ENCODE data around the gene UMAD1. TPM values are rescaled to one million over a fixed set of nuclear protein-coding genes. Genes with fewer than 3 reads are reported as not detected.

UMAD1 gene
- total and polyA plus RNA-seq, 4 donors = 7.7 to 19.2 (median 12.2) TPM

GRCh38 chr7:7848892-7849291 is 208.3 kb downstream of the UMAD1 start:
- WGBS, 2 donors = 66 to 94% methylated on average over 3 of the region's 3 CpGs
- Histone ChIP-seq H3K4me1 (ENCODE audit: control insufficient read depth in 5 of 5, insufficient read depth in 5 of 5, low read length in 5 of 5) (peaks cover 0 to 6% (median 0%) of the 10 kb centered on the region in 5 donors), H3K4me3 (no peak overlapping the region), H3K9ac (ENCODE audit: insufficient read depth in 1 of 2, low read length in 2 of 2) (no peak overlapping the region), H3K9me3 (ENCODE audit: control insufficient read depth in 4 of 4, insufficient read depth in 3 of 4, low read length in 3 of 4) (no peaks in the 10 kb centered on the region), H3K27me3 (ENCODE audit: control insufficient read depth in 3 of 3, insufficient read depth in 3 of 3, low read length in 2 of 3) (no peaks in the 10 kb centered on the region), H3K36me3 (ENCODE audit: control insufficient read depth in 4 of 4, insufficient read depth in 4 of 4, low read length in 4 of 4) (no peaks in the 10 kb centered on the region), H3K27ac (ENCODE audit: low read depth in 1 of 2, low read length in 1 of 2) (no peak overlapping the region)
- ATAC-seq (ENCODE audit: insufficient read depth, low FRiP score) (no peak), DNase-seq (no peak)
- TF ChIP-seq, protein P1, sequence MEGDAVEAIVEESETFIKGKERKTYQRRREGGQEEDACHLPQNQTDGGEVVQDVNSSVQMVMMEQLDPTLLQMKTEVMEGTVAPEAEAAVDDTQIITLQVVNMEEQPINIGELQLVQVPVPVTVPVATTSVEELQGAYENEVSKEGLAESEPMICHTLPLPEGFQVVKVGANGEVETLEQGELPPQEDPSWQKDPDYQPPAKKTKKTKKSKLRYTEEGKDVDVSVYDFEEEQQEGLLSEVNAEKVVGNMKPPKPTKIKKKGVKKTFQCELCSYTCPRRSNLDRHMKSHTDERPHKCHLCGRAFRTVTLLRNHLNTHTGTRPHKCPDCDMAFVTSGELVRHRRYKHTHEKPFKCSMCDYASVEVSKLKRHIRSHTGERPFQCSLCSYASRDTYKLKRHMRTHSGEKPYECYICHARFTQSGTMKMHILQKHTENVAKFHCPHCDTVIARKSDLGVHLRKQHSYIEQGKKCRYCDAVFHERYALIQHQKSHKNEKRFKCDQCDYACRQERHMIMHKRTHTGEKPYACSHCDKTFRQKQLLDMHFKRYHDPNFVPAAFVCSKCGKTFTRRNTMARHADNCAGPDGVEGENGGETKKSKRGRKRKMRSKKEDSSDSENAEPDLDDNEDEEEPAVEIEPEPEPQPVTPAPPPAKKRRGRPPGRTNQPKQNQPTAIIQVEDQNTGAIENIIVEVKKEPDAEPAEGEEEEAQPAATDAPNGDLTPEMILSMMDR (IDR thresholded peaks at IDR 0.05; ENCODE audit: control extremely low read depth, extremely low read depth) = no peak

GRCh38 chr7:7850150-7850549 is 209.6 kb downstream of the UMAD1 start:
- no peak for DNase-seq
- H3K27me3 ChIP-seq (ENCODE audit: control insufficient read depth in 3 of 3, insufficient read depth in 3 of 3, low read length in 2 of 3) = no peaks in the 10 kb centered on the region
- H3K4me1 ChIP-seq (ENCODE audit: control insufficient read depth in 5 of 5, insufficient read depth in 5 of 5, low read length in 5 of 5) = peaks cover 0 to 3% (median 0%) of the 10 kb centered on the region in 5 donors
- H3K36me3 ChIP-seq (ENCODE audit: control insufficient read depth in 4 of 4, insufficient read depth in 4 of 4, low read length in 4 of 4) = no peaks in the 10 kb centered on the region
- TF ChIP-seq, protein P1 (IDR thresholded peaks at IDR 0.05; ENCODE audit: control extremely low read depth, extremely low read depth) = no peak
- WGBS, 2 donors = 78 to 86% methylated on average over 1 of the region's 1 CpG
- no peak for ATAC-seq (ENCODE audit: insufficient read depth, low FRiP score)
- no peak overlapping the region for H3K9ac ChIP-seq (ENCODE audit: insufficient read depth in 1 of 2, low read length in 2 of 2)
- no peak overlapping the region for H3K27ac ChIP-seq (ENCODE audit: low read depth in 1 of 2, low read length in 1 of 2)
- H3K4me3 ChIP-seq = no peak overlapping the region
- peaks cover 0 to 3% (median 1%) of the 10 kb centered on the region in 4 donors for H3K9me3 ChIP-seq (ENCODE audit: control insufficient read depth in 4 of 4, insufficient read depth in 3 of 4, low read length in 3 of 4)

GRCh38 chr7:7851381-7851780 is 210.8 kb downstream of the UMAD1 start:
- TF ChIP-seq, protein P1 (IDR thresholded peaks at IDR 0.05; ENCODE audit: control extremely low read depth, extremely low read depth) = no peak
- ATAC-seq (ENCODE audit: insufficient read depth, low FRiP score) (no peak), DNase-seq (no peak)
- no peaks in the 10 kb centered on the region for H3K36me3 ChIP-seq (ENCODE audit: control insufficient read depth in 4 of 4, insufficient read depth in 4 of 4, low read length in 4 of 4)
- H3K4me1 ChIP-seq (ENCODE audit: control insufficient read depth in 5 of 5, insufficient read depth in 5 of 5, low read length in 5 of 5) = peaks cover 0 to 3% (median 0%) of the 10 kb centered on the region in 5 donors
- peaks cover 0 to 10% (median 3%) of the 10 kb centered on the region in 4 donors for H3K9me3 ChIP-seq (ENCODE audit: control insufficient read depth in 4 of 4, insufficient read depth in 3 of 4, low read length in 3 of 4)
- no peak overlapping the region for H3K9ac ChIP-seq (ENCODE audit: insufficient read depth in 1 of 2, low read length in 2 of 2)
- H3K27me3 ChIP-seq (ENCODE audit: control insufficient read depth in 3 of 3, insufficient read depth in 3 of 3, low read length in 2 of 3) = no peaks in the 10 kb centered on the region
- 92 to 98% methylated on average over 1 of the region's 1 CpG for WGBS, 2 donors
- no peak overlapping the region for H3K27ac ChIP-seq (ENCODE audit: low read depth in 1 of 2, low read length in 1 of 2)
- H3K4me3 ChIP-seq = no peak overlapping the region

DNA sequence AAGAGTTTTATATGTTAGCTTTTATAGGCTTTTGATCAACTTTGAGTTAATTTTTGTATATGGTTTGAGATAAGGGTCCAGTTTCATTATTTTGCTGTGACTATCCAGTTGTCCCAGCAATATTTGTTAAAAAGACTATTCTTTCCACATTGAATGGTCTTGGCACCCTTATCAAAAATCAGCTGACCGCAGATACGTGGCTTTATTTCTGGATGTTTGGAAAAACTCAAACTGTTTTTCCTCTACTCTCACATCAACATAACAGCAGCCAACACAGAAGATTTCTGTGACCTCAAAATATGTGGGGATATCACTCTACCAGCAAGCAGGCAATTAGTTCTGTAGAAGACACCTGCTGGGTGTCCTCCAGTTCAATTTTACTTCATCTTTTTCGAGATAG is 211.4 kb downstream of the UMAD1 start:
- H3K4me3 ChIP-seq = no peak overlapping the region
- H3K36me3 ChIP-seq (ENCODE audit: control insufficient read depth in 4 of 4, insufficient read depth in 4 of 4, low read length in 4 of 4) = no peaks in the 10 kb centered on the region
- no peaks in the 10 kb centered on the region for H3K27me3 ChIP-seq (ENCODE audit: control insufficient read depth in 3 of 3, insufficient read depth in 3 of 3, low read length in 2 of 3)
- H3K27ac ChIP-seq (ENCODE audit: low read depth in 1 of 2, low read length in 1 of 2) = no peak overlapping the region
- TF ChIP-seq, protein P1 (IDR thresholded peaks at IDR 0.05; ENCODE audit: control extremely low read depth, extremely low read depth) = no peak
- no peak overlapping the region for H3K9ac ChIP-seq (ENCODE audit: insufficient read depth in 1 of 2, low read length in 2 of 2)
- ATAC-seq (ENCODE audit: insufficient read depth, low FRiP score) (no peak), DNase-seq (no peak)
- WGBS, 2 donors = 83 to 85% methylated on average over 3 of the region's 3 CpGs
- H3K4me1 ChIP-seq (ENCODE audit: control insufficient read depth in 5 of 5, insufficient read depth in 5 of 5, low read length in 5 of 5) = peaks cover 0 to 3% (median 0%) of the 10 kb centered on the region in 5 donors
- peaks cover 0 to 10% (median 3%) of the 10 kb centered on the region in 4 donors for H3K9me3 ChIP-seq (ENCODE audit: control insufficient read depth in 4 of 4, insufficient read depth in 3 of 4, low read length in 3 of 4)
